ENCODE data around the gene TNRC18. TPM values are rescaled to one million over a fixed set of nuclear protein-coding genes. Genes with fewer than 3 reads are reported as not detected.
"Not testable (repeated sequence)": the region's sequence is repeated elsewhere in the genome, so short reads cannot be mapped to it uniquely, and the experiment has no call there.

The TNRC18 gene
- total and polyA plus RNA-seq, 2 experiments from 2014 or later, result 3.7 to 51.8 TPM

DNA sequence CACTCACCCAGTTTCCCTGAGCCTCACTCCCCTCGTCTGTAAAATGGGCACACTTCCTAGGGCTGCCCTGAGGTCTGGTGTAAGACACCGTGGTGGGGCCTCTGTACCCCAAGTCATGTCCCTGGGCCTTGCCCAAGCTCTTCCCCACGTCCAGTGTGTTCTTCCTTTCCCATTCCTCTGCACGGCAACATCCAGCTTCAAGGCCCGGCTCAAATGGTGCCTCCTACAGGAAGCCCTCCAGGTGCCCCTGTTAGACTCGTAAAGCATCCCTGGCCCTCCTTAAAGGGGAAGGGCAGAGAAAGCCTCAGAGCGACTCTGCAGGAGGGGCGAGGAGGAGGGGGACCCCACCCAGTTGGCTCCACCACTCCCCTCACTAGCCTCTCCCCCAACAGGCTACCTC is 132.3 kb downstream of the TNRC18 start:
- Histone ChIP-seq H4K20me1 (ENCODE audit: insufficient read depth) (no peaks in the 10 kb centered on the region), H3F3A (ENCODE audit: insufficient read depth) (no peaks in the 10 kb centered on the region), H3K9me3 (ENCODE audit: low read depth) (no peaks in the 10 kb centered on the region), H3K4me3 (no peak overlapping the region), H3K36me3 (ENCODE audit: low read depth) (no peaks in the 10 kb centered on the region), H3K9ac (no peak overlapping the region), H3K4me1 (ENCODE audit: insufficient read depth) (no peaks in the 10 kb centered on the region), H2AFZ (no peak overlapping the region), H3K27me3 (replicated peaks; ENCODE audit: insufficient read depth) (no peaks in the 10 kb centered on the region), H3K79me2 (ENCODE audit: insufficient read depth) (no peaks in the 10 kb centered on the region), H3K4me2 (ENCODE audit: unreplicated experiment) (no peak overlapping the region), H3K27ac (no peak overlapping the region), H3K9me2 (ENCODE audit: insufficient read depth) (no peaks in the 10 kb centered on the region)
- no peak for DNase-seq
- WGBS, 2 experiments (ENCODE audit: low coverage in 1 of 2, low lambda C conversion rate in 2 of 2, missing lambda C conversion rate in 2 of 2), result 75 to 80% methylated on average over 8 of the region's 8 CpGs
- TF ChIP-seq EZH2 (IDR thresholded peaks at IDR 0.05; ENCODE audit: insufficient read depth, poor library complexity, severe bottlenecking) (no peak), EZH2phosphoT487 (IDR thresholded peaks at IDR 0.05; ENCODE audit: insufficient read depth, low read depth) (no peak)
- in situ Hi-C loops (cut with MboI), result no loop called here

DNA sequence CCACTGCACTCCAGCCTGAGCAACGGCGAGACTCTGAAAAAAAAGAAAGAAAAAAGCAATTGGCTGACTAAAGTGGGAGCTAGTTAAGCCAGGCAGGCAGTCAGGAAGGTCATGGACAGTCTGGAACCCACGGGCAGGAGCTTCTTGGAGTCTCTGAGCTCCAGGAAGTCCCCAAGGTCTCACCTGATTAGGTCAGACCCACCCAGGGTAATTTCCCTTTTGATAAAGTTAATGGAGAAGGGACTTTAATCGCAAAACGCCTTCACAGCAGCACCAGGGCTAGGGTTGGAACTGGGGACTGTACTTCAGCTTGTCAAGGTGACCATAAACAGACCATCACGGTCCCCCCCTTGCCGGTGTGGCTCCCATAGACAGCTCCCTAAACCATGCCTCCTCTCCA is 134.3 kb downstream of the TNRC18 start:
- Histone ChIP-seq H3K4me3 (no peak overlapping the region), H3K27ac (no peak overlapping the region), H3K4me1 (ENCODE audit: insufficient read depth) (no peaks in the 10 kb centered on the region), H3K79me2 (ENCODE audit: insufficient read depth) (no peaks in the 10 kb centered on the region), H3K4me2 (ENCODE audit: unreplicated experiment) (no peak overlapping the region), H3K9me2 (ENCODE audit: insufficient read depth) (no peaks in the 10 kb centered on the region), H3K9me3 (ENCODE audit: low read depth) (no peaks in the 10 kb centered on the region), H3F3A (ENCODE audit: insufficient read depth) (no peaks in the 10 kb centered on the region), H3K36me3 (ENCODE audit: low read depth) (no peaks in the 10 kb centered on the region), H4K20me1 (ENCODE audit: insufficient read depth) (no peaks in the 10 kb centered on the region), H3K27me3 (replicated peaks; ENCODE audit: insufficient read depth) (no peaks in the 10 kb centered on the region), H2AFZ (no peak overlapping the region), H3K9ac (no peak overlapping the region)
- TF ChIP-seq EZH2phosphoT487 (IDR thresholded peaks at IDR 0.05; ENCODE audit: insufficient read depth, low read depth), result no peak
- no peak for TF ChIP-seq EZH2 (IDR thresholded peaks at IDR 0.05; ENCODE audit: insufficient read depth, poor library complexity, severe bottlenecking)
- in situ Hi-C loops (cut with MboI), result no loop called here
- WGBS, 2 experiments (ENCODE audit: low coverage in 1 of 2, low lambda C conversion rate in 2 of 2, missing lambda C conversion rate in 2 of 2), result 90 to 94% methylated on average over 6 to 7 of the region's 7 CpGs
- DNase-seq, result no peak

DNA sequence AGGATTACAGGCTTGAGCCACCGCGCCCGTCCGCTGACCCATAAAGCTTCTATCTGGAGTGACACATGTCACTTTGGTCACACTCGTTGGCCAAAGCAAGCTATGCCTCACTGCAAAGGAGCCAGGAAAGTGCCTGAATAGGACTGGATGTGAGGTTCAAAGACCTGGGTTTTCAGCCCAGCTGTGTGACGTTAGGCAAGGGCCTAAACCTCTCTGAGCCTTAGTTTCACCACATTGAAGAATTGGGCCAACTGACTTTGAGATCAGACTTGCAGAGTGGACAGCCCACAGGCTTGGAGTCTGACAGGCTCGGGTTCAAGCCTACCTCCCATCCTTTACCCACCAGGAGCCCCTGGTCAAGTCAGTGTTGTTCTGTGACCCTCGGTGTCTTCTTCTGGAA is 135.1 kb downstream of the TNRC18 start:
- H4K20me1 ChIP-seq (ENCODE audit: insufficient read depth); H3K4me2 ChIP-seq (ENCODE audit: unreplicated experiment); H3K36me3 ChIP-seq (ENCODE audit: low read depth); in situ Hi-C loops (cut with MboI); DNase-seq; H3K9me2 ChIP-seq (ENCODE audit: insufficient read depth); H3K79me2 ChIP-seq (ENCODE audit: insufficient read depth); H3K27ac ChIP-seq; H3K9me3 ChIP-seq (ENCODE audit: low read depth); H3K9ac ChIP-seq; H3K4me3 ChIP-seq; H3F3A ChIP-seq (ENCODE audit: insufficient read depth); H3K27me3 ChIP-seq (replicated peaks; ENCODE audit: insufficient read depth); H3K4me1 ChIP-seq (ENCODE audit: insufficient read depth); H2AFZ ChIP-seq: not testable (repeated sequence)
- WGBS, 2 experiments (ENCODE audit: low coverage in 1 of 2, low lambda C conversion rate in 2 of 2, missing lambda C conversion rate in 2 of 2), result 77 to 82% methylated on average over 8 of the region's 8 CpGs

DNA sequence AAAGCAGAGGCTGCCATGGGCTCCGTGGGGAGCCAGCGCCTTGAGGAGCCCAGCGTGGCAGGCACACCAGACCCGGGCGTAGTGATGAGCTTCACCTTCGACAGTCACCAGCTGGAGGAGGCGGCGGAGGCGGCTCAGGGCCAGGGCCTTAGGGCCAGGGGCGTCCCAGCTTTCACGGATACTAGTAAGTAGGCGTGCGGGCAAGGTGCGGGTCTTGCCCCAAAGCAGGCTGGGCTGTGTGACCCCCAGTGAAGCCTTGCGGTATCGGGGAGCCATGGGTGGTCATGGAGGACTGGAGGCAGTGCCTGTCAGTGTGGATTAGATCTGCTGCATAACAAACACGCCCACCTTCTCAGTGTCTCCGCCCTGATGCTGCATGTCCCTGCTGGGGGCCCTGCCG is 135.8 kb downstream of the TNRC18 start:
- H2AFZ ChIP-seq, result no peak overlapping the region
- H3K9me2 ChIP-seq (ENCODE audit: insufficient read depth), result no peaks in the 10 kb centered on the region
- 82 to 85% methylated on average over 18 to 19 of the region's 19 CpGs for WGBS, 2 experiments (ENCODE audit: low coverage in 1 of 2, low lambda C conversion rate in 2 of 2, missing lambda C conversion rate in 2 of 2)
- H3K9me3 ChIP-seq (ENCODE audit: low read depth), result no peaks in the 10 kb centered on the region
- in situ Hi-C loops (cut with MboI), result no loop called here
- H3K4me1 ChIP-seq (ENCODE audit: insufficient read depth), result no peaks in the 10 kb centered on the region
- DNase-seq, result no peak
- no peaks in the 10 kb centered on the region for H3K36me3 ChIP-seq (ENCODE audit: low read depth)
- H3K27me3 ChIP-seq (replicated peaks; ENCODE audit: insufficient read depth), result no peaks in the 10 kb centered on the region
- H3K9ac ChIP-seq, result no peak overlapping the region
- H3F3A ChIP-seq (ENCODE audit: insufficient read depth), result no peaks in the 10 kb centered on the region
- H3K27ac ChIP-seq, result no peak overlapping the region
- no peak overlapping the region for H3K4me2 ChIP-seq (ENCODE audit: unreplicated experiment)
- no peak overlapping the region for H3K4me3 ChIP-seq
- TF ChIP-seq EZH2 (IDR thresholded peaks at IDR 0.05; ENCODE audit: insufficient read depth, poor library complexity, severe bottlenecking) (no peak), EZH2phosphoT487 (IDR thresholded peaks at IDR 0.05; ENCODE audit: insufficient read depth, low read depth) (no peak)
- no peaks in the 10 kb centered on the region for H3K79me2 ChIP-seq (ENCODE audit: insufficient read depth)
- no peaks in the 10 kb centered on the region for H4K20me1 ChIP-seq (ENCODE audit: insufficient read depth)

DNA sequence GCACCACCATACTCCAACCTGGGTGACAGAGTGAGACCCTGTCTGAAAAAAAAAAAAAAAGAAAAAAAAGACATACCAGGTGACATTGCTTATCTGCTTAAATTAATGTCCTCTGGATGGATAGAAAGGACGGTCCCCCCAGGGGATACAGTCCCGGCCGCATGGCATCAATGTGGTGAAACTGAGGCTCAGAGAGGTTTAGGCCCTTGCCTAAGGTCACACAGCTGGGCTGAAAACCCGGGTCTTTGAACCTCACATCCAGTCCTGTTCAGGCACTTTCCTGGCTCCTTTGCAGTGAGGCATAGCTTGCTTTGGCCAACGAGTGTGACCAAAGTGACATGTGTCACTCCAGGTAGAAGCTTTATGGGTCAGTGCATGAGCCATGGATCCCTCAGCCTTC is 136.3 kb downstream of the TNRC18 start:
- H2AFZ ChIP-seq; H3K9me2 ChIP-seq (ENCODE audit: insufficient read depth); H3K36me3 ChIP-seq (ENCODE audit: low read depth); H3K4me3 ChIP-seq; H4K20me1 ChIP-seq (ENCODE audit: insufficient read depth); in situ Hi-C loops (cut with MboI); H3F3A ChIP-seq (ENCODE audit: insufficient read depth); H3K27ac ChIP-seq; H3K9ac ChIP-seq; H3K9me3 ChIP-seq (ENCODE audit: low read depth); DNase-seq; H3K4me1 ChIP-seq (ENCODE audit: insufficient read depth); H3K27me3 ChIP-seq (replicated peaks; ENCODE audit: insufficient read depth); H3K79me2 ChIP-seq (ENCODE audit: insufficient read depth); H3K4me2 ChIP-seq (ENCODE audit: unreplicated experiment): not testable (repeated sequence)
- 66 to 75% methylated on average over 5 of the region's 5 CpGs for WGBS, 2 experiments (ENCODE audit: low coverage in 1 of 2, low lambda C conversion rate in 2 of 2, missing lambda C conversion rate in 2 of 2)

All from GM23248 (cell line).